ENCODE results near the gene UBXN7.

Gene UBXN7

GRCh38 chr3:196298521-196298920 lies 133.7 kb downstream of the UBXN7 start:
- Histone ChIP-seq H3K36me3 (ENCODE audit: insufficient read depth, low read length) (peaks cover 25% of the 10 kb centered on the region), H3K9ac (ENCODE audit: insufficient read length) (no peak overlapping the region), H3K9me3 (ENCODE audit: low read depth, low read length) (no peaks in the 10 kb centered on the region), H3K4me3 (no peak overlapping the region), H3K27ac (no peak overlapping the region)
- TF ChIP-seq POLR2AphosphoS5 (IDR thresholded peaks at IDR 0.05; ENCODE audit: borderline replicate concordance, low read depth, low read length) (no peak), EZH2 (IDR thresholded peaks at IDR 0.05) (no peak), FOXP2 (optimal IDR thresholded peaks at IDR 0.05; ENCODE audit: control extremely low read depth, extremely low read length, insufficient read depth) (no peak)
- DNase-seq (ENCODE audit: low read depth, low spot score): no peak

Measured in SK-N-MC (cell line).